GM12878 (cell line): ENCODE results near the gene MAD2L1BP. TPM values are rescaled to one million over a fixed set of nuclear protein-coding genes. Genes with fewer than 3 reads are reported as not detected.

Experiments
- BMI1 ChIP-seq: fragments of 450-650 bp; IDR thresholded peaks from 2 replicates; pipeline ENCODE4 v1.6.1; 2016; ENCODE audit warnings: mild to moderate bottlenecking, moderate library complexity, borderline replicate concordance
- CREB1 ChIP-seq: IDR thresholded peaks from 2 replicates; pipeline ENCODE4 v1.6.1; 2012; ENCODE audit warnings: low read depth, mild to moderate bottlenecking, inconsistent platforms
- DPF2 ChIP-seq: fragments of 450-650 bp; IDR thresholded peaks from 2 replicates; pipeline ENCODE4 v1.6.1; 2017; ENCODE audit warnings: mild to moderate bottlenecking
- EED ChIP-seq: sonication (generic); IDR thresholded peaks from 2 replicates; pipeline ENCODE4 v1.6.1; 2016; ENCODE audit warnings: antibody characterized with exemption, low read depth
- ESRRA ChIP-seq: IDR thresholded peaks from 2 replicates; pipeline ENCODE4 v1.6.1; 2012; ENCODE audit warnings: mild to moderate bottlenecking, low read length, improper control_type of control experiment
- FOXK2 ChIP-seq: fragments of 450-650 bp; IDR thresholded peaks from 2 replicates; pipeline ENCODE4 v1.6.1; 2017; ENCODE audit warnings: mild to moderate bottlenecking, moderate library complexity
- GABPA ChIP-seq: IDR thresholded peaks from 2 replicates; pipeline ENCODE4 v1.6.1; 2014; ENCODE audit warnings: antibody characterized with exemption, low read depth, mild to moderate bottlenecking, inconsistent platforms
- HCFC1 ChIP-seq: fragments of 150-350 bp; IDR thresholded peaks from 2 replicates; pipeline ENCODE4 v1.6.1; 2014; ENCODE audit warnings: low read length
- IKZF2 ChIP-seq, 2 experiments: fragments of 450-650 bp; IDR thresholded peaks; 2 replicates each; pipeline ENCODE4 v1.6.1; 2017; ENCODE audit warnings: mild to moderate bottlenecking in 2 of 2, moderate library complexity in 2 of 2
- JUND ChIP-seq: IDR thresholded peaks from 2 replicates; pipeline ENCODE4 v1.6.1; 2012; ENCODE audit warnings: low read depth, mild to moderate bottlenecking, low read length, improper control_type of control experiment, moderate library complexity
- KAT2A ChIP-seq: conservative IDR thresholded peaks from 2 replicates; pipeline ENCODE4 v1.6.1; 2011; ENCODE audit warnings: low read depth, low read length; ENCODE audit not compliant: control insufficient read depth
- KLF5 ChIP-seq: fragments of 450-650 bp; IDR thresholded peaks from 2 replicates; pipeline ENCODE4 v1.6.1; 2014; ENCODE audit warnings: mild to moderate bottlenecking; ENCODE audit not compliant: partially characterized antibody
- MXI1 ChIP-seq: fragments of 150-350 bp; IDR thresholded peaks from 2 replicates; pipeline ENCODE4 v1.6.1; 2011; ENCODE audit warnings: low read depth, mild to moderate bottlenecking, inconsistent platforms, low read length, improper control_type of control experiment
- NFXL1 ChIP-seq: fragments of 450-650 bp; IDR thresholded peaks from 2 replicates; pipeline ENCODE4 v1.6.1; 2017; ENCODE audit warnings: antibody characterized with exemption, mild to moderate bottlenecking, borderline replicate concordance
- PML ChIP-seq: IDR thresholded peaks from 2 replicates; pipeline ENCODE4 v1.6.1; 2012; ENCODE audit warnings: low read length, inconsistent platforms
- RCOR1 ChIP-seq: conservative IDR thresholded peaks from 2 replicates; pipeline ENCODE4 v1.6.1; 2012; ENCODE audit warnings: low read depth, low read length, improper control_type of control experiment
- SREBF2 ChIP-seq: IDR thresholded peaks from 2 replicates; pipeline ENCODE4 v1.6.1; 2012; ENCODE audit warnings: mild to moderate bottlenecking, low read length
- TAF1 ChIP-seq: IDR thresholded peaks from 2 replicates; pipeline ENCODE4 v1.6.1; 2011; ENCODE audit warnings: mild to moderate bottlenecking, low read depth, low read length, borderline replicate concordance
- ZZZ3 ChIP-seq: IDR thresholded peaks from 2 replicates; pipeline ENCODE4 v1.6.1; 2011; ENCODE audit warnings: low read depth; ENCODE audit not compliant: control insufficient read depth, insufficient read length
- polyA plus RNA-seq, 11 experiments: library from polyadenylated mRNA; depleted of rRNA in 4 of 11; unstranded in 6 of 11; stranded (reverse) in 5 of 11; fragments of >200 nt; fragmentation: Nextera tagmentation in 4 of 11; fragmentation: Illumina TruSeq in 1 of 11; extraction: Ambion mirVana in 4 of 11; extraction: Trizol in 1 of 11; gene quantifications; 1 replicate in 1 of 11; 2 replicates in 10 of 11; pipeline versions ENCODE4 v1.2.1 to v1.2.3, GENCODE V29; 2011 to 2016; ENCODE audit warnings: inconsistent platforms in 2 of 11, missing spikeins in 2 of 11, low read depth in 1 of 11
- total RNA-seq, 4 experiments: library from RNA; depleted of rRNA in 3 of 4; stranded (reverse); fragments of >200 nt in 3 of 4; fragmentation: Illumina TruSeq in 1 of 4; extraction: Trizol in 1 of 4; gene quantifications; 2 replicates each; pipeline versions ENCODE4 v1.2.1 to v1.2.3, GENCODE V29; 2013 to 2021
- TF ChIP-seq, protein P1 (sequence below): fragments of 450-650 bp; IDR thresholded peaks from 2 replicates; pipeline ENCODE4 v1.6.1; 2017; ENCODE audit warnings: borderline replicate concordance
- TF ChIP-seq, protein P2 (sequence below): IDR thresholded peaks from 2 replicates; pipeline ENCODE4 v1.6.1; 2011; ENCODE audit warnings: low read depth, low read length, improper control_type of control experiment, borderline replicate concordance
- TF ChIP-seq, protein P3 (sequence below): fragments of 150-350 bp; IDR thresholded peaks from 2 replicates; pipeline ENCODE4 v1.6.1; 2014; ENCODE audit warnings: mild to moderate bottlenecking, low read depth, low read length
- TF ChIP-seq, protein P4 (sequence below): IDR thresholded peaks from 2 replicates; pipeline ENCODE4 v1.6.1; 2012; ENCODE audit warnings: low read depth, low read length, improper control_type of control experiment
- TF ChIP-seq, protein P5 (sequence below): fragments of 450-650 bp; IDR thresholded peaks from 2 replicates; pipeline ENCODE4 v1.6.1; 2017; ENCODE audit warnings: low read depth, mild to moderate bottlenecking, moderate library complexity
- TF ChIP-seq, protein P6 (sequence below): fragments of 450-650 bp; conservative IDR thresholded peaks from 2 replicates; pipeline ENCODE4 v1.6.1; 2017; ENCODE audit warnings: mild to moderate bottlenecking, moderate library complexity

The MAD2L1BP gene
- total and polyA plus RNA-seq, 10 of the 15 experiments (the other 5 are each of a cell fraction or from before 2014, with no cell fraction given): 39.2 to 155 (median 60.3) TPM

DNA sequence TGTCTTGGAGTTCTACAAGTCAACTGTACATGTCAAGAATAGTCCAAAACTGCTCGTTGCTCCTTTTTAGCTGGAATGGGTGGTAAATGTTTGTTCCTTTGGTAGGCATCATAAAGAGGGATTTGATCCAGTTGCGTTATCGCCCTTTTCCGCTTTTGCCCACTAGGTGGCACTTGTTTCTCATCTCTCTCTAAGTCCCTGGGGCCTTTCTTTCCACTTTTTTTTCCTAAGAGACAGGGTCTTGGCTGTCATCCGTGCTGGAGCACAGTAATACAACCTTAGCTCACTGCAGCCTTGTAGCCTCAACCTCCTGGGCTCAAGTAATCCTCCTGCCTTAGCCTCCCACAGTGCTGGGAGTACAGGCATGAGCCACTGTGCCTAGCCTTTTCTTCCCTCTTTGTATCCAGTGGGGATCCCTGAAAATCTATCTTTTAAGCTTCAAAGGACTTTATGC, 27.3 kb upstream of the MAD2L1BP start (continued):
- TF ChIP-seq, protein P1, sequence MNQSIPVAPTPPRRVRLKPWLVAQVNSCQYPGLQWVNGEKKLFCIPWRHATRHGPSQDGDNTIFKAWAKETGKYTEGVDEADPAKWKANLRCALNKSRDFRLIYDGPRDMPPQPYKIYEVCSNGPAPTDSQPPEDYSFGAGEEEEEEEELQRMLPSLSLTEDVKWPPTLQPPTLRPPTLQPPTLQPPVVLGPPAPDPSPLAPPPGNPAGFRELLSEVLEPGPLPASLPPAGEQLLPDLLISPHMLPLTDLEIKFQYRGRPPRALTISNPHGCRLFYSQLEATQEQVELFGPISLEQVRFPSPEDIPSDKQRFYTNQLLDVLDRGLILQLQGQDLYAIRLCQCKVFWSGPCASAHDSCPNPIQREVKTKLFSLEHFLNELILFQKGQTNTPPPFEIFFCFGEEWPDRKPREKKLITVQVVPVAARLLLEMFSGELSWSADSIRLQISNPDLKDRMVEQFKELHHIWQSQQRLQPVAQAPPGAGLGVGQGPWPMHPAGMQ: no peak
- TF ChIP-seq, protein P2, sequence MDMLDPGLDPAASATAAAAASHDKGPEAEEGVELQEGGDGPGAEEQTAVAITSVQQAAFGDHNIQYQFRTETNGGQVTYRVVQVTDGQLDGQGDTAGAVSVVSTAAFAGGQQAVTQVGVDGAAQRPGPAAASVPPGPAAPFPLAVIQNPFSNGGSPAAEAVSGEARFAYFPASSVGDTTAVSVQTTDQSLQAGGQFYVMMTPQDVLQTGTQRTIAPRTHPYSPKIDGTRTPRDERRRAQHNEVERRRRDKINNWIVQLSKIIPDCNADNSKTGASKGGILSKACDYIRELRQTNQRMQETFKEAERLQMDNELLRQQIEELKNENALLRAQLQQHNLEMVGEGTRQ: no peak
- TF ChIP-seq KLF5: no peak
- TF ChIP-seq ESRRA: no peak
- TF ChIP-seq CREB1: no peak
- no peak for TF ChIP-seq BMI1
- TF ChIP-seq DPF2: no peak
- no peak for TF ChIP-seq JUND
- TF ChIP-seq, protein P3, sequence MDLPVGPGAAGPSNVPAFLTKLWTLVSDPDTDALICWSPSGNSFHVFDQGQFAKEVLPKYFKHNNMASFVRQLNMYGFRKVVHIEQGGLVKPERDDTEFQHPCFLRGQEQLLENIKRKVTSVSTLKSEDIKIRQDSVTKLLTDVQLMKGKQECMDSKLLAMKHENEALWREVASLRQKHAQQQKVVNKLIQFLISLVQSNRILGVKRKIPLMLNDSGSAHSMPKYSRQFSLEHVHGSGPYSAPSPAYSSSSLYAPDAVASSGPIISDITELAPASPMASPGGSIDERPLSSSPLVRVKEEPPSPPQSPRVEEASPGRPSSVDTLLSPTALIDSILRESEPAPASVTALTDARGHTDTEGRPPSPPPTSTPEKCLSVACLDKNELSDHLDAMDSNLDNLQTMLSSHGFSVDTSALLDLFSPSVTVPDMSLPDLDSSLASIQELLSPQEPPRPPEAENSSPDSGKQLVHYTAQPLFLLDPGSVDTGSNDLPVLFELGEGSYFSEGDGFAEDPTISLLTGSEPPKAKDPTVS: no peak
- no peak for TF ChIP-seq TAF1
- no peak for TF ChIP-seq ZZZ3
- TF ChIP-seq MXI1: no peak
- TF ChIP-seq GABPA: no peak
- no peak for TF ChIP-seq FOXK2
- no peak for TF ChIP-seq NFXL1
- TF ChIP-seq, protein P4, sequence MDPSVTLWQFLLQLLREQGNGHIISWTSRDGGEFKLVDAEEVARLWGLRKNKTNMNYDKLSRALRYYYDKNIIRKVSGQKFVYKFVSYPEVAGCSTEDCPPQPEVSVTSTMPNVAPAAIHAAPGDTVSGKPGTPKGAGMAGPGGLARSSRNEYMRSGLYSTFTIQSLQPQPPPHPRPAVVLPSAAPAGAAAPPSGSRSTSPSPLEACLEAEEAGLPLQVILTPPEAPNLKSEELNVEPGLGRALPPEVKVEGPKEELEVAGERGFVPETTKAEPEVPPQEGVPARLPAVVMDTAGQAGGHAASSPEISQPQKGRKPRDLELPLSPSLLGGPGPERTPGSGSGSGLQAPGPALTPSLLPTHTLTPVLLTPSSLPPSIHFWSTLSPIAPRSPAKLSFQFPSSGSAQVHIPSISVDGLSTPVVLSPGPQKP: no peak
- no peak for TF ChIP-seq EED
- TF ChIP-seq RCOR1: no peak
- TF ChIP-seq, protein P5, sequence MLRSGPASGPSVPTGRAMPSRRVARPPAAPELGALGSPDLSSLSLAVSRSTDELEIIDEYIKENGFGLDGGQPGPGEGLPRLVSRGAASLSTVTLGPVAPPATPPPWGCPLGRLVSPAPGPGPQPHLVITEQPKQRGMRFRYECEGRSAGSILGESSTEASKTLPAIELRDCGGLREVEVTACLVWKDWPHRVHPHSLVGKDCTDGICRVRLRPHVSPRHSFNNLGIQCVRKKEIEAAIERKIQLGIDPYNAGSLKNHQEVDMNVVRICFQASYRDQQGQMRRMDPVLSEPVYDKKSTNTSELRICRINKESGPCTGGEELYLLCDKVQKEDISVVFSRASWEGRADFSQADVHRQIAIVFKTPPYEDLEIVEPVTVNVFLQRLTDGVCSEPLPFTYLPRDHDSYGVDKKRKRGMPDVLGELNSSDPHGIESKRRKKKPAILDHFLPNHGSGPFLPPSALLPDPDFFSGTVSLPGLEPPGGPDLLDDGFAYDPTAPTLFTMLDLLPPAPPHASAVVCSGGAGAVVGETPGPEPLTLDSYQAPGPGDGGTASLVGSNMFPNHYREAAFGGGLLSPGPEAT: peak; percentile 33; the same call in 1 of the 2 replicates
- TF ChIP-seq, protein P6, sequence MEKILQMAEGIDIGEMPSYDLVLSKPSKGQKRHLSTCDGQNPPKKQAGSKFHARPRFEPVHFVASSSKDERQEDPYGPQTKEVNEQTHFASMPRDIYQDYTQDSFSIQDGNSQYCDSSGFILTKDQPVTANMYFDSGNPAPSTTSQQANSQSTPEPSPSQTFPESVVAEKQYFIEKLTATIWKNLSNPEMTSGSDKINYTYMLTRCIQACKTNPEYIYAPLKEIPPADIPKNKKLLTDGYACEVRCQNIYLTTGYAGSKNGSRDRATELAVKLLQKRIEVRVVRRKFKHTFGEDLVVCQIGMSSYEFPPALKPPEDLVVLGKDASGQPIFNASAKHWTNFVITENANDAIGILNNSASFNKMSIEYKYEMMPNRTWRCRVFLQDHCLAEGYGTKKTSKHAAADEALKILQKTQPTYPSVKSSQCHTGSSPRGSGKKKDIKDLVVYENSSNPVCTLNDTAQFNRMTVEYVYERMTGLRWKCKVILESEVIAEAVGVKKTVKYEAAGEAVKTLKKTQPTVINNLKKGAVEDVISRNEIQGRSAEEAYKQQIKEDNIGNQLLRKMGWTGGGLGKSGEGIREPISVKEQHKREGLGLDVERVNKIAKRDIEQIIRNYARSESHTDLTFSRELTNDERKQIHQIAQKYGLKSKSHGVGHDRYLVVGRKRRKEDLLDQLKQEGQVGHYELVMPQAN: no peak
- TF ChIP-seq SREBF2: no peak
- no peak for TF ChIP-seq KAT2A
- peak; percentile 17 to 36; a peak in 3 of 4 replicates for TF ChIP-seq IKZF2 (IDR thresholded peaks at IDR 0.05)
- TF ChIP-seq PML: no peak
- TF ChIP-seq HCFC1: no peak
